GM18868 (cell line): ENCODE measurements around the gene EPHB6.

ENCODE experiments used
- ATAC-seq: cut with Tn5 transposase; IDR thresholded peaks from one replicate; pipeline ENCODE4 v1.9.1; 2021; ENCODE audit warnings: mild to moderate bottlenecking, moderate library complexity; ENCODE audit not compliant: unreplicated experiment

EPHB6 gene

DNA sequence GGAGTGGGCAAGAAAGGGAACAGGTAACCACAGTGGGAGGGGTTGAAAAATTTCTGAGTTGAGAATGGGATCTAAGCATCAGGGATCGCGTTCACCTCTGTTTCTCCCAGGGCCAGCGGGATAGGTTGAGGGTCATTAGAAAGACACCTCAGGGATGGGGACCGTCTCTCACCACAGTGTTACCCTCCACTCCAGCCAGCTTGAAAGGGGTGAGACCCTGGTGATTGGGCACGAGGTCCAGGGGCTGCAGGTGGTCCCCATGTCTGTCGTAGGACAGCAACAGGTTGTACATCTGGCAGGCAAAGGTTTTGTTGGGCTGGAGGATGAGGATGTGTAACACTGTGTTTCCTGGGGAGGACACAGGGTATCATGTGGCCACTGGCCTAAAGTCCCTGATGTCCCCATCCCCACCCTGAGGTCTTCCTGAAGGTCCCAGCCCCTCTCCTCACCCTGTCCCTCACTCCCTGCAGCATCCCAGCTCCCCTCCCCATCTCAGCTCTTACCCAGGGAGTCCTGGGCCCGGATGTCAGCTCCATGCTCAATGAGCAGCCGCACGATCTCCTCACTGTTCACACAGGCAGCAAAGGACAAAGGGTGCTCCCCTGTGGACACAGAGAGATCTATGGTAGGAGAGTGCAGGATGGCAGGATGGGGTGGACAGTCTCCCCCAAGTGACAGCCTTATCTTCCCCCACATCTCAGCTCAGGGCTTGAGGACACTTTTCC, 21.5 kb downstream of the EPHB6 start:
- no peak for ATAC-seq

- ATAC-seq, result no peak
Observed at GRCh38 chr7:142876991-142877910, 22.4 kb downstream of the EPHB6 start.

DNA sequence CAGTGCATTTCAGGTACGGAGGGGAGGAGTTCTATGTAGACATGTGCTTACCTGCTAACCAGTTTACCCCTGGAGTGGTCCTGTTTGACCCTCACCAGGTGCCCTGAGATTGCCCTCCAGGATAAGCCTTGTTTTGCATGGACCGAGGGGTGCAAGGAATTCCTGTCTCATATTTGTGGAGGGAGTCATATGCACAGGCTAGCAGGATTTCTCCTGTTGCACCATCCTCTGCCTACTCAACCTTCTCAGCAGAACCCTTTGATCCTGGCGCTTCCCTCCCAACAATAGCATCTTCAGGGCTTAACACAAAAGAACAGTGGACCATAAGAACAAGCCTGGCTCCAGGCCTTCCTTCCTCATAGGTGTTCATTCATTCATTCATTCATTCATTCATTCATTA, 23.4 kb downstream of the EPHB6 start:
- ATAC-seq, result no peak

DNA sequence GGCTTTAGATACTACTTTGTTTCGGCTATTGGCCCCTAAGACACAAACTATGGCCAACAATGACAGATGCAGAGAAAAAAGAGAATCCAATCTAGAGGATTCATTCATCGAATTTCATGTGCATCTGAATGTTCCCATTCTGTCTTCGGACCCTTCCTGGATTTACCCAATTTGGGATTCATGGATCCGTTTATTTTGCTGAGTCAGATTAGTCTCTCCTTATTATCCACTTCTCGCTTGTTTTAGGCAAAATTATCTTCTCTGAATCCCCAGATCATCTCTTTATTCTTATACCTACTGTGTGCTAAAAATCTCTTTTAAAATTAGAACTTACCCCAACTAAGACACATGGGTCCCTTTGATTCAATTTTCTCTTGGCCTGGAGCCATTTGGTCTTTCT, 24.2 kb downstream of the EPHB6 start:
- ATAC-seq, result no peak

- ATAC-seq, result peak; percentile 68
Observed at GRCh38 chr7:142880876-142881505, 26.1 kb downstream of the EPHB6 start.

DNA sequence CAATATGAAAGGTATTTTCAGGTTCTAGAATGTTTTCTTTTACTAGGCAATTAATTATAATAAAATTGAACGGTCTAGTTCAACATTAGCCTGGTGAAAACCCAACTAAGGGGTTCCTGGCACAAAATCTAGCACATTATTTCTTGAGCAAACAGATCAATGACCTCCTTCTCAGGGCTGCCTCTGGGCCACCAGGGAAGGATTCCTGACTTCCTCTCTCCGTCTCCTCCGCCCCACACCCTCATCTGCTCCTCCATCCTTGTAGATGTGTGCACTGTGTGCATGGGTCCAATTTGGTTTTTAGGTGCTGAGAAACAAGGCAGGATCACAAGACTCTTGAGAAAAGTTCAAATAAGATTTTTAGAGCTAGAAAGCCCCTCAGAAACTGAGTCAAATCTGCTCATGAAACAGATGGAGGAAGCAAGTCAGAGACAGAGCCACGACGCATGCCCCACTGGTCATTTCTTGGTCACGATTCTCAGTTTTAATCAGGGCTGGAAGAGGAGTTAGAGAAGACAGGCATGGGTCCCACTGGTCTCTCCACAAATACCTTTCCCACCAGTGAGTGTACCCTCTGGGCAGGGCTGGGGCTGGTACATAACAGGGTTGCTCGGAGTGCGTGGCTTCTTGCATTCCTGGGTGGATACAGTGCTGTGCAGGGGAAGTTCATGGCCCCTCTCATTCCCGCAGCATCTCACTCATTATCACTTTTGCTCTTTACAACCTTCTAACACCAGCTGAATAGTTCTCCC, 26.9 kb downstream of the EPHB6 start:
- peak; percentile 57 for ATAC-seq

DNA sequence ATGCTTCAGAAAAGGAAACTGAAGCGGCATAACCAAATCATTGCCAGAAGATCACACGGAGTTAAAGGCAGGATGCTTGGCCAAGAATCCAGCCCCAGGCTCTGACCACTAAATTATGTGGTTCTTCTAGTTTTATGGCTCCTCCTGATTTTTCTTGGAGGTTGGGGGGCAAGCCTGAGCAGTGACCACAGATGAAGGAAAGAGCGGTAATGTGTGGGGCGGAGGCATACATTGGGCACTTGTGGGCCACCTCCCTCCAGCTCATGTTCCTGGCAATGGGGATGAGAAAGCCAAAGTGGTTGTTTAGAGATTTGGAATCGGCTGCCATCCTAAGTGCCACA, 27.4 kb downstream of the EPHB6 start:
- no peak for ATAC-seq

DNA sequence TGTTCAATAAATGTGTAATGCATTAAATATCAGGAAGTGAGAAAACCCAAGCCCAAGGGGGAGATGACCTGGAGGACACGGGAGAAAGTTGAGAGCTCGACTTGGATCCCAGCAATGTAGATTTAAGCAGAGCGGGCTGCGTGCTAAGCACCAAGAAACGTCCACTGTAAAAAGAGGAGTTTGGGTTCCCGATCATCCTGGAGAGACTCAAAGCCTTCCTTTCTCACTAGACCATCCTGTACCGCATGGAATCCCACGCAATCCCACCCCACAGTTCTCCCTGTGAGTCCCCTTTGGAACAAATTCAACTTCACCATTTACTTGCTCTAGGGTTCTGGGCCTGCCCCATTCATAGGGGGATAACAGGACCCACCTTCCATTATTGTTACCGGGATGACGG, 28.3 kb downstream of the EPHB6 start:
- no peak for ATAC-seq

DNA sequence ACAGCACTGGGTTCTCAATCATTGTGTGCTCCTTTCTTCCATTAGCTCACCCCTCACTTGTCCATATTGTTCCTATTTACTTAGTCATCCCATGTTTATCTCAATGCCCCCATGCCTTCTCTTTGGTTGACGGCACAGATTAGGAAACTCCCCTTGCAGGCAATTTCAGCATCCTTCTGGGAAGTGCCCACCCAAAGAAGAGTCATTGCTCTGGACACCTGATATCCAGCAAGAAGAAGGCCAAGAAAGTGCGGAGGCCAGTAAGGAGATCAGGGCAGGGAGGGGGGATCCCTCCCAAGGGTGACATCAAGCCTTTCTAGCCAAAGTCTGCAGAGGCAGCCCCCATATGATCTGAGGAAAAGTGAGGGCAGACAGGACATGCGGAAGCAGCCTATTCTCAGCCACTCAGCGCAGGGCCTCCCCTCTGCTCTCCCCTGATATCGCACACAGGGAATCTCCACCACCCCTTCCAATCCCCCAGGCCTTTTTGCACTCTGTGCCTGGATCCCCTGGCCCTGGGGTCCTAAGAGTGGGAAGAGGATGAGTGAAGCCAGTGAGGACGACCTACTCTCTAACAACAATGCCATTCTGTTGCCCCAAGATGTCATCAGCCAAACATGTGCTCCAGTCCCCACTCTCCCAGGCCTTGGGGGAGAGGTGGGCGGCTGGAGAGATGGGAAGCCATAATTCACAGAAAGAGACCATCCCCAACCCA, 28.9 kb downstream of the EPHB6 start:
- ATAC-seq, result no peak

DNA sequence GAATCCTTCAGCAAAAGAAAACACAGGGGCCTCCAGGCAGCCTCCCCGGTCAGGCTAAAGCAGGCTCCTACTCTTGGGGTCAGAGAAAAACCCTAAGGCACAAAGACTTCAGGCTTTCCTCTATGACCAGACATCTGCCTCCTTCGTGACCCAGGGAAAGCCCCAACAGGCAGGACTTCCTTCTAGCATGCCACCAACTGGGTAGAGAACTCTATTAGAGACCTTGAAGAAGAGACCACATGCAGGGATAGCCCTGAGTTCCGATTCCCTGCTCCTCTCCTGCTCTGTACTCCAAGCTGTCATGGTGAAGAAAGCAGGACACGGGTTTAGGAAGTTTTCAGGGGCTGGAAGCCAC, 29.4 kb downstream of the EPHB6 start:
- ATAC-seq, result no peak

GRCh38 chr7:142885311-142886230, 30.7 kb downstream of the EPHB6 start, which contains the start of gene TRPV6:
Gene TRPV6 (minus strand): TSS chr7:142885745.
- ATAC-seq, result no peak

GRCh38 chr7:142886866-142887265, 32.0 kb downstream of the EPHB6 start:
- ATAC-seq, result no peak

DNA sequence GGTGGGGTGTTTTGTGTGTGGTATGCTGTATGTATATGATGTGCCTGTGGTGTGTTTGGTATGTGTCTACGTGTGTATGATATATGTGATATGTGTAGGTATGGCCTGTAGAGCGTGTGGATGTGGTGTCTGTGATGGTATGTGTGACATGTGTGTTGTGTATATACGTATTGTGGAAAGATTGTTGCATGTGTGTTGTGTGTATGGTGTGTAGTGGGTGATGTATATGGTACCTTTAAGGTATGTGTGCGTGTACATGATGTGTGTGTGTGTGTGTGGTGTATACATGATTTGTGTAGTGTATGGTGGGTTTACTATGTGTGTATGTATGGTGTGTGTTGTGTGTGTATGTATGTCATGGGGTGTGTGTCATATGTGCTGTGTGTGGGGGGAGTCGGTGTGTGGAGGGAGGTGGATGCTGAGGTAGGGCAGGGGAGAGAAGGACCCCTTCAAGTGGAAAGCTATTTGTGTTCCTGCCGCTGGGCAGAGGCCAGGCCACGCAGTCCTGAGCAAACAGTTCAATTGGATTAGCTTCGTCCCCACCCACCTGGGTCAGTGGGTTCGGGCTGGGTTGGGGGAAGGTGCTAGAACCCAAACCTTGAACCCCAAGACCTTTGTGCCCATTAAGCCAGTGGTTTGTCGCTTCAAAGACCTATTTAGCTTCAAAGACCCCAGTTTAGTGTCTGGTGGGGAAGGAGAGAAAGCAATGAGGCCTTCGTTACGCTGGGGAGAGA, 32.6 kb downstream of the EPHB6 start:
- no peak for ATAC-seq

DNA sequence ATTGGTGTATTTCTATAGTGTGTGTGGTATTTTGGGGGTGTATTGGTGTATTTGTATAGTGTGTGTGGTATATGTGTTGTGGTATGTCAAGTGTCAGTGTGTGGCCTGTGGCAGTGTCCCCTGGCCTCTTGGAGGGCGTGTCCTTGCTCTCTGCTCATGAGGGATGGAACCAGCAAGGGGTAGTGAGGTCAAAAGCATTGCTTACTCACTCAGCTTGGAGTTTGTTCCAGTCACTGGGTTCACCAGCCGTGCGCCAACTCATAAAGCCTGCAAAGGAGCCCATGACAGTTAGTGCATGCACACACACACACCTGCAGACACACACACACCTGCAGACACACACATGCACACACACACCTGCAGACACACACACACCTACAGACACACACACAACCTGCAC, 34.9 kb downstream of the EPHB6 start:
- no peak for ATAC-seq

DNA sequence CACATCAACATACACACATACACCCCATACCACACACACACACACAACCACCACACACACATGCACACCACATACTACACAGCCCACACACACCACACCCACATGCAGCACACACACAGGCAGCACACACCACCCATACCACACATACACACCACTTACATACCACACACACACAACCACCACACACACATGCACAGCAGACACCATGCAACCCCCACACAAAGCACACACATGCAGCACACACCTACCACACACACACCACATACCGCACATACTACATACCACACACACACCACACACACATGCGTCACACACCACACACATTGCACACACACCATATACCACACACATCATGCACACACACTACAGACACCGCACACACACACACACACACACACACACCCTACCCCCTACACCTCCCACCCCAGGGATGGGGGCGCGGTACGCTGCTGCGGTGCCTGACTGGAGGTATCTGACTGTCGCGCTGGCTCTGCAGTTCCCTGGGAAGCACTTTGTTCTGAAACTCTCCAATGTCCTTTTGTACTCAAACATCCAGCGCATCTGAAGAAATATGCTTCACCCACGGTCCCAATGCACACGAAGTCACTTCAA, 36.1 kb downstream of the EPHB6 start:
- no peak for ATAC-seq

GRCh38 chr7:142891490-142892082, 36.7 kb downstream of the EPHB6 start:
- ATAC-seq, result no peak

DNA sequence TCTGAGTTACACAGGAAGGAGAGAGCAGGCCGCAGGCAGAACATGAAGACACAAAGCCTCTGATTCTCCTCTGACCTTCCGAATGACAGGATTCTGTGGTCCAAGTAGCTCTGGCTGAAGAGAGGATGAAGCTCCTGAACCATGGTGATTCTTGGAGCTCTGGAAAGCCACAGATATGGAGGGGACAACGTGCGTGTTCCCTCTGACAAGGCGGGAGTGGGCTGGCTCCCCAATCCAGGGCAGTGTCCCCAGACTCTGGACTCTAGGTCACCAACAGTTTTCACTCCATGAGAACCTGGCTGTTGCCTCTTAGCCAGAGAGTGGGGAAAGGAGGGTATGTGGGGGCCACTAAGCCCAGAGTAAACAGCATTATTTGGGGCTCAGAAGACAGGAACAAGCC, 38.1 kb downstream of the EPHB6 start:
- no peak for ATAC-seq
